Gastrocnemius medialis (tissue), 4 donors: Measurements from ENCODE around the gene VPS9D1. TPM values are rescaled to one million over a fixed set of nuclear protein-coding genes. Genes with fewer than 3 reads are reported as not detected.

Source experiments
- ATAC-seq, 2 donors: fragments of 150-250 bp; one replicate each; pipeline ENCODE4 v1.9.1; 2016
- DNase-seq, 2 donors: peaks; one replicate each; pipeline ENCODE4 v3.0.0-alpha.2; 2019
- H3K27ac ChIP-seq, 4 donors: fragments of 200-600 bp; sonication (generic); 1 replicate in 1 of 4; 2 replicates in 3 of 4; pipeline ENCODE4 v1.5.1; 2016 to 2018; ENCODE audit warnings: mild to moderate bottlenecking in 2 of 4, moderate library complexity in 1 of 4
- H3K27me3 ChIP-seq, 3 donors: fragments of 200-600 bp; sonication (generic) in 2 of 3; 1 replicate in 1 of 3; 2 replicates in 2 of 3; pipeline versions ENCODE4 v1.5.1 to v1.6.0; 2016 to 2019; ENCODE audit warnings: mild to moderate bottlenecking in 1 of 3, moderate library complexity in 1 of 3
- H3K36me3 ChIP-seq, 2 donors: fragments of 200-600 bp; sonication (generic) in 1 of 2; one replicate each; pipeline ENCODE4 v1.5.1; 2017 to 2018
- H3K4me1 ChIP-seq, 2 donors: fragments of 200-600 bp; sonication (generic) in 1 of 2; one replicate each; pipeline ENCODE4 v1.5.1; 2016 to 2017; ENCODE audit warnings: mild to moderate bottlenecking in 2 of 2
- H3K4me3 ChIP-seq, 4 donors: fragments of 200-600 bp; sonication (generic) in 3 of 4; 1 replicate in 1 of 4; 2 replicates in 3 of 4; pipeline ENCODE4 v1.5.1; 2016 to 2019; ENCODE audit warnings: mild to moderate bottlenecking in 2 of 4
- H3K9me3 ChIP-seq, 3 donors: fragments of 200-600 bp; sonication (generic) in 2 of 3; 1 replicate in 1 of 3; 2 replicates in 2 of 3; pipeline ENCODE4 v1.5.1; 2016 to 2019
- POLR2A ChIP-seq, 2 donors: fragments of 450-650 bp; IDR thresholded peaks; one replicate each; pipeline ENCODE4 v1.6.1; 2017; ENCODE audit warnings: antibody characterized with exemption in 2 of 2, mild to moderate bottlenecking in 2 of 2, moderate library complexity in 2 of 2
- in situ Hi-C, 4 donors: fragments of 200-750 bp; cut with MboI; loops; one replicate each; pipeline versions ENCODE4 v1.15.0 to v1.8.0; 2017; ENCODE audit warnings: low sequenced_read_pairs in 4 of 4
- intact Hi-C: fragments of 100-400 bp; cut with DNase I; formaldehyde crosslinking; loops from one replicate; pipeline ENCODE4 v1.15.1; 2023; ENCODE audit warnings: low total_unique reads
- total RNA-seq, 4 donors: library from RNA; depleted of rRNA; stranded (reverse); fragments of >200 nt; gene quantifications; one replicate each; pipeline versions ENCODE4 v1.1.0 to v1.2.3, GENCODE V29; 2016
- TF ChIP-seq, protein P1 (sequence below), 5 experiments: fragments of 450-650 bp in 3 of 5; fragments of 200-600 bp in 2 of 5; sonication (generic) in 2 of 5; IDR thresholded peaks in 4 of 5; conservative IDR thresholded peaks in 1 of 5; 1 replicate in 4 of 5; 2 replicates in 1 of 5; pipeline ENCODE4 v1.5.1; 2016 to 2019; ENCODE audit warnings: antibody characterized with exemption in 5 of 5, mild to moderate bottlenecking in 3 of 5, moderate library complexity in 3 of 5

The VPS9D1 gene
- total RNA-seq, 4 donors from 2014 or later = 2.3 to 9.4 (median 3.4) TPM

DNA sequence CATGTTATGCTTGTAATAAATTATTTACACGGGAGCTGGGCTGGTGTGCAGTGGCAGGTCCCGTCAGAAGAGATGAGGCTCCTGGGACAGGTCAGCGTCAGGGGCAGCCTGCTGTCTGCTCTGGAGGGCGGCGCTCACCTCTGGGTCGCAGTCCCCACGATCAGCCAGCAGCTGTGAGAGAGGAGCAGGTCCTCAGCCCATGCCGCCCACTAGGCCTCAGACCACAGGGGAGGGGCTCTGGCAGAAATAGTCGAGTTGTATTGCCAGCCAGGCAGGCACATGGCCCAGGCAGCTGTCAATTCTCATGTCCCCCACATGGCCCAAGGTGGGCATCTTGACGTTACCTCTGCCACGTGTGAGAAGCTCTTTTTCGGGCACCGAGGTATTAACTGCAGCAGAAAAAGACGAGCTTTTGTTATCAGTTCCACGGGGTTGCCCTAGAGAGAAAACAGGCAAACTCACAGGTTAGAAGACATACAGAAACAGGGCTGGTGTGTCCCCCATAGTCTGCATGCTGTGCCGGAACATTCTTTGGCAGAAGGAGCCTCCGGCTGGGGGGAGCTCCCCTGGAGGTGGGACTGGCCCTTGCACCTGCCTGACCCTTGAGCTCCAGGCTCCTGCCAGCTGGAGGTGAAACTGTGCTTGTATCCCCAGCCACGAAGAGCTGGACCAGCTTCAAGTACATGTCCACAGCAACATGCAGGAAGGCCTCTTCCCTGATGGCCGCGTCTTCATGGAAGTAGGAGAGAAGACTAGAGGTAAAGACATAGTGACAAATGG, 18.0 kb upstream of the VPS9D1 start:
- TF ChIP-seq, protein P1, sequence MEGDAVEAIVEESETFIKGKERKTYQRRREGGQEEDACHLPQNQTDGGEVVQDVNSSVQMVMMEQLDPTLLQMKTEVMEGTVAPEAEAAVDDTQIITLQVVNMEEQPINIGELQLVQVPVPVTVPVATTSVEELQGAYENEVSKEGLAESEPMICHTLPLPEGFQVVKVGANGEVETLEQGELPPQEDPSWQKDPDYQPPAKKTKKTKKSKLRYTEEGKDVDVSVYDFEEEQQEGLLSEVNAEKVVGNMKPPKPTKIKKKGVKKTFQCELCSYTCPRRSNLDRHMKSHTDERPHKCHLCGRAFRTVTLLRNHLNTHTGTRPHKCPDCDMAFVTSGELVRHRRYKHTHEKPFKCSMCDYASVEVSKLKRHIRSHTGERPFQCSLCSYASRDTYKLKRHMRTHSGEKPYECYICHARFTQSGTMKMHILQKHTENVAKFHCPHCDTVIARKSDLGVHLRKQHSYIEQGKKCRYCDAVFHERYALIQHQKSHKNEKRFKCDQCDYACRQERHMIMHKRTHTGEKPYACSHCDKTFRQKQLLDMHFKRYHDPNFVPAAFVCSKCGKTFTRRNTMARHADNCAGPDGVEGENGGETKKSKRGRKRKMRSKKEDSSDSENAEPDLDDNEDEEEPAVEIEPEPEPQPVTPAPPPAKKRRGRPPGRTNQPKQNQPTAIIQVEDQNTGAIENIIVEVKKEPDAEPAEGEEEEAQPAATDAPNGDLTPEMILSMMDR (IDR thresholded peaks at IDR 0.05 in 4 of 5, conservative IDR thresholded peaks at IDR 0.05 in 1 of 5) = no peak
- TF ChIP-seq POLR2A (IDR thresholded peaks at IDR 0.05) = no peak
- Histone ChIP-seq H3K27ac (no peak overlapping the region), H3K36me3 (peaks cover 0 to 66% of the 10 kb centered on the region in 2 donors), H3K9me3 (no peaks in the 10 kb centered on the region), H3K4me1 (no peaks in the 10 kb centered on the region), H3K4me3 (no peak overlapping the region), H3K27me3 (no peaks in the 10 kb centered on the region)
- DNase-seq (no peak), ATAC-seq (no peak)
- in situ Hi-C loops = no loop called here
- intact Hi-C loops = no loop called here

DNA sequence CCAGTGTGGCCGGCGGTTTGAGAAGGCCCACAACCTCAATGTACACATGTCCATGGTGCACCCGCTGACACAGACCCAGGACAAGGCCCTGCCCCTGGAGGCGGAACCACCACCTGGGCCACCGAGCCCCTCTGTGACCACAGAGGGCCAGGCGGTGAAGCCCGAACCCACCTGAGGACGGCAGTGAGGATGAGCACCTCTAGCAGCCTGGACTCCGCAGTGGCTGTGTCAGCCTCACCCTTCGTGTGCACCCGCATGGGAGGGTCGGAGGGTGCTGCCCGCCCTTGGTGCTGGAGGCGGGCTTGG, 17.3 kb upstream of the VPS9D1 start:
- peaks cover 0 to 73% of the 10 kb centered on the region in 2 donors for H3K36me3 ChIP-seq
- DNase-seq (no peak), ATAC-seq (no peak)
- TF ChIP-seq, protein P1 (IDR thresholded peaks at IDR 0.05 in 4 of 5, conservative IDR thresholded peaks at IDR 0.05 in 1 of 5) = no peak
- TF ChIP-seq POLR2A (IDR thresholded peaks at IDR 0.05) = no peak
- no peaks in the 10 kb centered on the region for H3K9me3 ChIP-seq
- H3K4me3 ChIP-seq = no peak overlapping the region
- intact Hi-C loops (no loop called here), in situ Hi-C loops (no loop called here)
- H3K27ac ChIP-seq = no peak overlapping the region
- no peaks in the 10 kb centered on the region for H3K4me1 ChIP-seq
- H3K27me3 ChIP-seq = no peaks in the 10 kb centered on the region

DNA sequence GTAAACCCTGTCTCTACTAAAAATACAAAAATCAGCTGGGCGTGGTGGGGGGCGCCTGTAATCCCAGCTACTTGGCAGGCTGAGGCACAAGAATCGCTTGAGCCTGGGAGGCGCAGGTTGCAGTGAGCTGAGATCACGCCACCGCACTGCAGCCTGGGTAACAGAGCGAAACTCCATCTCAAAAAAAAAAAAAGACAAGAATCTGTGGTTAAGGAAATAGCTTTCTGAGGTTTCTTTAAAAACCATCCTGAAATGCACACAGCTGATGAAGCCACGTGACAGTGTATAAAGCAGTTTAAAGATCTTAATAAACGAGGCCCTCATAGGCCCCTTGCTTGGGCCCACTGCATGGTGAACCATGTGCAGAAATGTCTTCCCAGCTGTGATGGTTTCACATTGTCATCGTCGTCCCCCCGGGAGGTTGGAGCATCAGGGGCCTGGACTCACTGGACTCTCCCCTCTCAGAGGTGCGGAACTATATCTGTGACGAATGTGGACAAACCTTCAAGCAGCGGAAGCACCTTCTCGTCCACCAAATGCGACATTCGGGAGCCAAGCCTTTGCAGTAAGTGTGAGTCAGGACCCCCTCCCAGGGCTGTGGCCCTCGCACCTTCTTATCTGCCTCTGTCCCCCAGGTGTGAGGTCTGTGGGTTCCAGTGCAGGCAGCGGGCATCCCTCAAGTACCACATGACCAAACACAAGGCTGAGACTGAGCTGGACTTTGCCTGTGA, 16.8 kb upstream of the VPS9D1 start:
- in situ Hi-C loops = no loop called here
- no peaks in the 10 kb centered on the region for H3K27me3 ChIP-seq
- H3K9me3 ChIP-seq = no peaks in the 10 kb centered on the region
- no peak overlapping the region for H3K4me3 ChIP-seq
- ATAC-seq = no peak
- H3K36me3 ChIP-seq = peaks cover 0 to 75% of the 10 kb centered on the region in 2 donors
- DNase-seq = no peak
- intact Hi-C loops = no loop called here
- no peaks in the 10 kb centered on the region for H3K4me1 ChIP-seq
- no peak overlapping the region for H3K27ac ChIP-seq
- TF ChIP-seq, protein P1 (IDR thresholded peaks at IDR 0.05 in 4 of 5, conservative IDR thresholded peaks at IDR 0.05 in 1 of 5) = no peak
- no peak for TF ChIP-seq POLR2A (IDR thresholded peaks at IDR 0.05)

DNA sequence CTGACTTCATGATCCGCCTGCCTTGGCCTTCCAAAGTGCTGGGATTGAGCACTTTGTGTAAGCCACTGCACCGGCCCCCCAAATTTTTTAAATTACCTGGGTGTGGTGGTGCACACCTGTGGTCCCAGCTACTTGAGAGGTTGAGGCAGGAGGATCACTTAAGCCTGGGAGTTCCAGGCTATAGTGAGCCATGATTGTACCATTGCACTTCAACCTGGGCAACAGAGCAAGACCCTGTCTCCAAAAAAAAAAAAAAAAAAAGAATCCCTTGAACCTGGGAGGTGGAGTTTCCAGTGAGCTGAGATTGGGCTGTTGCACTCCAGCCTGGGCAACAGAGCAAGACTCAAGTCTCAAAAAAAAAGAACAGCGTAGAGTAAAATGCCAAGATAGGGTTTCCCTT, 15.9 kb upstream of the VPS9D1 start:
- H3K27ac ChIP-seq = no peak overlapping the region
- peaks cover 0 to 85% of the 10 kb centered on the region in 2 donors for H3K36me3 ChIP-seq
- H3K27me3 ChIP-seq = no peaks in the 10 kb centered on the region
- TF ChIP-seq, protein P1 (IDR thresholded peaks at IDR 0.05 in 4 of 5, conservative IDR thresholded peaks at IDR 0.05 in 1 of 5) = no peak
- TF ChIP-seq POLR2A (IDR thresholded peaks at IDR 0.05) = no peak
- DNase-seq (no peak), ATAC-seq (no peak)
- no peaks in the 10 kb centered on the region for H3K9me3 ChIP-seq
- in situ Hi-C loops (no loop called here), intact Hi-C loops (no loop called here)
- no peaks in the 10 kb centered on the region for H3K4me1 ChIP-seq
- no peak overlapping the region for H3K4me3 ChIP-seq
